Esophagus muscularis mucosa (tissue), 4 donors: ENCODE measurements around the gene TPSD1. TPM values are rescaled to one million over a fixed set of nuclear protein-coding genes. Genes with fewer than 3 reads are reported as not detected.
"Not testable (repeated sequence)": the region's sequence is repeated elsewhere in the genome, so short reads cannot be mapped to it uniquely, and the experiment has no call there.

Source experiments
- DNase-seq: peaks from one replicate; pipeline ENCODE4 v3.0.0-alpha.2; 2017; ENCODE audit errors: extremely low spot score
- H3K27ac ChIP-seq, 4 donors: fragments of 200-600 bp; sonication (generic); replicated peaks in 1 of 4; 1 replicate in 3 of 4; 2 replicates in 1 of 4; pipeline ENCODE4 v1.5.1; 2016 to 2019; ENCODE audit warnings: mild to moderate bottlenecking in 1 of 4
- H3K27me3 ChIP-seq, 4 donors: fragments of 200-600 bp; sonication (generic); one replicate each; pipeline versions ENCODE4 v1.5.1 to v1.6.0; 2016 to 2019
- H3K36me3 ChIP-seq, 4 donors: fragments of 200-600 bp; sonication (generic); one replicate each; pipeline ENCODE4 v1.5.1; 2016 to 2019
- H3K4me1 ChIP-seq, 4 donors: fragments of 200-600 bp; sonication (generic); one replicate each; pipeline ENCODE4 v1.5.1; 2016 to 2019
- H3K4me3 ChIP-seq, 4 donors: fragments of 200-600 bp; sonication (generic); 1 replicate in 2 of 4; 2 replicates in 2 of 4; pipeline ENCODE4 v1.5.1; 2016 to 2019; ENCODE audit warnings: mild to moderate bottlenecking in 4 of 4, moderate library complexity in 1 of 4
- H3K9me3 ChIP-seq, 4 donors: fragments of 200-600 bp; sonication (generic); 1 replicate in 3 of 4; 2 replicates in 1 of 4; pipeline ENCODE4 v1.5.1; 2016 to 2019
- EP300 ChIP-seq: sonication (generic); formaldehyde crosslinking; IDR thresholded peaks from one replicate; pipeline ENCODE4 v1.6.1; 2017; ENCODE audit warnings: antibody characterized with exemption
- POLR2A ChIP-seq: fragments of 450-650 bp; IDR thresholded peaks from one replicate; pipeline ENCODE4 v1.6.1; 2017; ENCODE audit warnings: antibody characterized with exemption, moderate library complexity, mild to moderate bottlenecking, low read depth
- POLR2AphosphoS5 ChIP-seq, 2 donors: sonication (generic); formaldehyde crosslinking; IDR thresholded peaks; one replicate each; pipeline ENCODE4 v1.6.1; 2017; ENCODE audit warnings: antibody characterized with exemption in 2 of 2
- WGBS: methylation state at CpG from one replicate; pipeline ENCODE4 v1.1.5; 2018; 5-methylcytosine and 5-hydroxymethylcytosine counted together
- intact Hi-C: fragments of 100-400 bp; cut with DNase I; formaldehyde crosslinking; loops from one replicate; pipeline ENCODE4 v1.15.1; 2023
- total RNA-seq, 4 donors: library from RNA; depleted of rRNA; stranded (reverse); fragments of >200 nt; gene quantifications; one replicate each; pipeline versions ENCODE4 v1.1.0 to v1.2.1, GENCODE V29; 2016
- TF ChIP-seq, protein P1 (sequence below), 3 experiments: fragments of 200-600 bp in 2 of 3; fragments of 450-650 bp in 1 of 3; sonication (generic) in 2 of 3; IDR thresholded peaks; one replicate each; pipeline ENCODE4 v1.5.1; 2017 to 2019; ENCODE audit warnings: antibody characterized with exemption in 3 of 3, mild to moderate bottlenecking in 2 of 3, moderate library complexity in 1 of 3

TPSD1 gene
- total RNA-seq, 4 donors from 2014 or later: 1.7 to 5.3 (median 2.2) TPM

DNA sequence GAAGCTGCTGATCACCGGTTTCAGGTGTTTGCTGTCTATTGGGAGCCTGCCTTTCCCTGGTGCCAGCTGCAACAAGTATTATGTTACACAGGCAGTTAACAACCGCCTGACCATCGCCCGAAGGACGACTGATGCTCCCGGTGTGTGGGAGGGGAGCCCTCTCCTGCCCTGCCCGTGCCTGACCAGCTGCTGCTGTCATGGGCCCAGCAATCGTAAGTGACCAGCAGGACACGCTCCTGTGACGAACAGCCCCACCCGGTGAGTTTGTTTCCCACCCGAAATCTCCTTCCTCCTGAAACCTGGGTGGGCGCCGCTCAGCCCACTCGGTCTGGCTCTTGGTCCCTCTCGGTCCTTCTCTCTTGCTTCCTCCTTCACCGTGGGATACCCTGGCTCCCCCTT lies 35.7 kb downstream of the TPSD1 start:
- Histone ChIP-seq H3K4me3 (no peak overlapping the region), H3K4me1 (peaks cover 0 to 14% (median 7%) of the 10 kb centered on the region in 4 donors), H3K27ac (no peak overlapping the region), H3K36me3 (no peaks in the 10 kb centered on the region), H3K27me3 (peaks cover 4 to 88% (median 31%) of the 10 kb centered on the region in 4 donors), H3K9me3 (no peaks in the 10 kb centered on the region)
- WGBS: 43% methylated on average over 15 of the region's 17 CpGs
- intact Hi-C loops: no loop called here
- DNase-seq: no peak
- TF ChIP-seq POLR2AphosphoS5 (IDR thresholded peaks at IDR 0.05) (no peak), POLR2A (no peak), EP300 (no peak)
- TF ChIP-seq, protein P1, sequence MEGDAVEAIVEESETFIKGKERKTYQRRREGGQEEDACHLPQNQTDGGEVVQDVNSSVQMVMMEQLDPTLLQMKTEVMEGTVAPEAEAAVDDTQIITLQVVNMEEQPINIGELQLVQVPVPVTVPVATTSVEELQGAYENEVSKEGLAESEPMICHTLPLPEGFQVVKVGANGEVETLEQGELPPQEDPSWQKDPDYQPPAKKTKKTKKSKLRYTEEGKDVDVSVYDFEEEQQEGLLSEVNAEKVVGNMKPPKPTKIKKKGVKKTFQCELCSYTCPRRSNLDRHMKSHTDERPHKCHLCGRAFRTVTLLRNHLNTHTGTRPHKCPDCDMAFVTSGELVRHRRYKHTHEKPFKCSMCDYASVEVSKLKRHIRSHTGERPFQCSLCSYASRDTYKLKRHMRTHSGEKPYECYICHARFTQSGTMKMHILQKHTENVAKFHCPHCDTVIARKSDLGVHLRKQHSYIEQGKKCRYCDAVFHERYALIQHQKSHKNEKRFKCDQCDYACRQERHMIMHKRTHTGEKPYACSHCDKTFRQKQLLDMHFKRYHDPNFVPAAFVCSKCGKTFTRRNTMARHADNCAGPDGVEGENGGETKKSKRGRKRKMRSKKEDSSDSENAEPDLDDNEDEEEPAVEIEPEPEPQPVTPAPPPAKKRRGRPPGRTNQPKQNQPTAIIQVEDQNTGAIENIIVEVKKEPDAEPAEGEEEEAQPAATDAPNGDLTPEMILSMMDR (IDR thresholded peaks at IDR 0.05): no peak

DNA sequence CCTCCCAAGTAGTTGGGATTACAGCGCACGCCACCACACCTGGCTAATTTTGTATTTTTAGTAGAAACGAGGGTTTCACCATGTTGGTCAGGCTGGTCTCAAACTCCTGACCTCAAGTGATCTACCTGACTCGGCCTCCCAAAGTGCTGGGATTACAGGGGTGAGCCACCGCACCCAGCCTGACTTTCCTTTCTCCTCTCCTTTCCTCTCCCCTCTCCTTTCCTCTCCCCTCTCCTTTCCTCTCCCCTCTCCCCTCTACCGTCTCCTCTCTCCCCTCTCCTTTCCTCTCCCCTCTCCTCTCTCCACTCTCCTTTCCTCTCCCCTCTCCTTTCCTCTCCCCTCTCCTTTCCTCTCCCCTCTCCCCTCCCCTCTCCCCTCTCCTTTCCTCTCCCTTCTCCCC lies 36.3 kb downstream of the TPSD1 start:
- H3K9me3 ChIP-seq, H3K27ac ChIP-seq, intact Hi-C loops, H3K36me3 ChIP-seq, H3K4me3 ChIP-seq, DNase-seq: not testable (repeated sequence)
- H3K27me3 ChIP-seq: peaks cover 4 to 82% (median 31%) of the 10 kb centered on the region in 4 donors
- peaks cover 0 to 20% (median 12%) of the 10 kb centered on the region in 4 donors for H3K4me1 ChIP-seq
- 70% methylated on average over 6 of the region's 6 CpGs for WGBS

DNA sequence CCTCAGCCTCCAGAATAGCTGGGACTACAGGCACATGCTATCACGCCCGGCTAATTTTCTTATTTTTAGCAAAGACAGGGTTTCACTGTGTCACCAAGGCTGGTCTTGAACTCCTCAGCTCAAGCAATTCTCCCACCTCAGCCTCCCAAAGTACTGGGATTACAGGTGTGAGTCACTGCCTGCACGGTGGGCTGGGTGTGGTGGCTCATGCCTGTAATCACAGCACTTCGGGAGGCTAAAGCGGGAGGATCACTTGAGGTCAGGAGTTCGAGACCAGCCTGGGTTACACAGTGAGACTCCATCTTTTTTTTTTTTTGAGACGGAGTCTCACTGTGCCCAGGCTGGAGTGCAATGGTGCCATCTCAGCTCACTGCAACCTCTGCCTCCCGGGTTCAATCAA lies 36.9 kb downstream of the TPSD1 start:
- H3K27ac ChIP-seq, H3K36me3 ChIP-seq, H3K4me3 ChIP-seq, H3K9me3 ChIP-seq, intact Hi-C loops, DNase-seq: not testable (repeated sequence)
- WGBS: 82% methylated on average over 8 of the region's 8 CpGs
- peaks cover 4 to 76% (median 31%) of the 10 kb centered on the region in 4 donors for H3K27me3 ChIP-seq
- peaks cover 0 to 23% (median 12%) of the 10 kb centered on the region in 4 donors for H3K4me1 ChIP-seq

DNA sequence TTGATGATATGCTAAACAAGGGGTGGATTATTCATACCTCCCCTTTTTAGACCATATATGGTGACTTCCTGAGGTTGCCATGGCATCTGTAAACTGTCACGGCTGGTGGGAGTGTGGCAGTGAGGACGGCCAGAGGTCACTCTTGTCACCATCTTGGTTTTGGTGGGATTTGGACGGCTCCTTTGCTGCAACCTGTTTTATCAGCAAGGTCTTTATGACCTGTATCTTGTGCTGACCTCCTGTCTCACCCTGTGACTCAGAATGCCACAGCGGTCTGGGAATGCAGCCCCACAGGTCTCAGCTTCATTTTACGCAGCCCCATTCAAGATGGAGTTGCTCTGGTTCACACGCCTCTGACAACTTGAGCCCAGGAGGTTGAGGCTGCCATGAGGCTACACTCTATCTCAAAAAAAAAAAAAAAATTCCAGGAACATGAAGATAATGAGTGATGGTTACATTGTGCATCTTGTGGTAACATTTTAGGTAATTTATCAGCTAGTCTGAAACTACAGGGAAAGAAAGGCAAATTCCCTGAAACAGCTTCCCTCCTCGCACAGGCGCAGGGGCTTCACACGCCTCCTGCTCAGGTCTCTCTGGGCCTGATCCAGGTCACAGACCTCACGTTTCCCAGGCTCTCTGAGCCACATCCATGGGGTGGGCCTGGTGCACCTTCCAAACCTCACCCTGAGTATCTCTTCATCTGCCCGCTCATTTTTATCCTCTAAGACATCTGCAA lies 38.2 kb downstream of the TPSD1 start:
- TF ChIP-seq POLR2AphosphoS5 (IDR thresholded peaks at IDR 0.05) (no peak), POLR2A (no peak), EP300 (no peak)
- TF ChIP-seq, protein P1 (IDR thresholded peaks at IDR 0.05): no peak
- no peaks in the 10 kb centered on the region for H3K36me3 ChIP-seq
- no peak overlapping the region for H3K27ac ChIP-seq
- WGBS: 64% methylated on average over 11 of the region's 11 CpGs
- H3K27me3 ChIP-seq: peaks cover 0 to 69% (median 19%) of the 10 kb centered on the region in 4 donors
- peaks cover 0 to 20% (median 7%) of the 10 kb centered on the region in 4 donors for H3K4me1 ChIP-seq
- no peak for DNase-seq
- H3K9me3 ChIP-seq: no peaks in the 10 kb centered on the region
- intact Hi-C loops: no loop called here
- no peak overlapping the region for H3K4me3 ChIP-seq

DNA sequence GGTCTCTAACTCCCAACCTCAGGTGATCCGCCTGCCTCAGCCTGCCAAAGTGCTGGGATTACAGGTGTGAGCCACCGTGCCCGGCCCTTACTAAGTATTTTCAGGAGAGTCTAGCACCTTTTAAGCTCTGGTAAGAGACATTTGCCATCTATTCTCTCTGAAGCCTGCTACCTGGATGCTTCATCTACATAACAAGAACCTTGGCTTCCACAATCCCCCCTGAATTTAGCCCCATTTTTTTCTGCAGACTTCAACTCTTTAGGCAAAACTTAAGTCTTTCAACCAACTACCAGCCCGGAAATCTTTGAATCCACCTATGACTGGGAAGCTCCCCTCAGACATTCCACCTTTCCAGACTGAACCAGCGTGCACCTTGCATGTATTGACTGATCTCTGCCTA lies 39.6 kb downstream of the TPSD1 start:
- Histone ChIP-seq H3K27me3 (peaks cover 0 to 69% (median 13%) of the 10 kb centered on the region in 4 donors), H3K36me3 (no peaks in the 10 kb centered on the region), H3K9me3 (no peaks in the 10 kb centered on the region), H3K4me3 (no peak overlapping the region), H3K27ac (no peak overlapping the region), H3K4me1 (peaks cover 0 to 11% (median 6%) of the 10 kb centered on the region in 4 donors)
- no peak for TF ChIP-seq EP300
- no peak for TF ChIP-seq POLR2AphosphoS5 (IDR thresholded peaks at IDR 0.05)
- no peak for TF ChIP-seq POLR2A
- TF ChIP-seq, protein P1 (IDR thresholded peaks at IDR 0.05): no peak
- WGBS: 51% methylated on average over 5 of the region's 5 CpGs
- intact Hi-C loops: no loop called here
- DNase-seq: no peak

DNA sequence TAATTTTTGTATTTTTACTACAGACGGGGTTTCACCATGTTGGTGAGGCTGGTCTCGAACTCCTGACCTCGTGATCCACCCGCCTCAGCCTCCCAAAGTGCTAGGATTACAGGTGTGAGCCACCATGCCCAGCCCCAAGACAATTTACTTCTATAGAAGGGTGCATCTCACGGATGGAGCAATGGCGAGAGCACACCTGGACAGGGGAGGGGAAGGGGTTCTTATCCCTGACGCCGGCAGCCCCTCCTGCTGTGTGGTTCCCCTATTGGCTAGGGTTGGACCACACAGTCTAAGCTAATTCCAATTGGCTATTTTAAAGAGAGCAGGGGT lies 40.8 kb downstream of the TPSD1 start:
- WGBS: 63% methylated on average over 8 of the region's 8 CpGs
- intact Hi-C loops: not testable (repeated sequence)
- H3K27me3 ChIP-seq: peaks cover 0 to 69% (median 18%) of the 10 kb centered on the region in 4 donors

More for the DNA sequence above, 40.8 kb downstream of the TPSD1 start:
- not testable (repeated sequence) for H3K9me3 ChIP-seq, H3K36me3 ChIP-seq, H3K27ac ChIP-seq, H3K4me3 ChIP-seq, DNase-seq
- H3K4me1 ChIP-seq: peaks cover 7 to 20% (median 16%) of the 10 kb centered on the region in 4 donors
